Spleen (tissue), 11 donors: Measurements from ENCODE around the gene NIBAN1. TPM values are rescaled to one million over a fixed set of nuclear protein-coding genes. Genes with fewer than 3 reads are reported as not detected.
"Not testable (repeated sequence)": the region's sequence is repeated elsewhere in the genome, so short reads cannot be mapped to it uniquely, and the experiment has no call there.

Experiments used
- DNase-seq: peaks from one replicate; pipeline ENCODE4 v3.0.0-alpha.2; 2020
- H3K27ac ChIP-seq, 8 donors: fragments of 200-600 bp; sonication (generic) in 7 of 8; 1 replicate in 4 of 8; 2 replicates in 4 of 8; pipeline versions ENCODE4 v1.5.0 to v1.8.0; 2016 to 2021; ENCODE audit warnings: inconsistent platforms in 4 of 8, mild to moderate bottlenecking in 4 of 8, moderate library complexity in 1 of 8
- H3K27me3 ChIP-seq, 7 donors: fragments of 200-600 bp; sonication (generic) in 6 of 7; replicated peaks in 1 of 7; 1 replicate in 4 of 7; 2 replicates in 3 of 7; pipeline versions ENCODE4 v1.5.0 to v1.8.0; 2016 to 2021; ENCODE audit warnings: inconsistent platforms in 3 of 7, mild to moderate bottlenecking in 1 of 7
- H3K36me3 ChIP-seq, 6 donors: fragments of 200-600 bp; sonication (generic) in 5 of 6; 1 replicate in 4 of 6; 2 replicates in 2 of 6; pipeline versions ENCODE4 v1.5.0 to v1.8.0; 2016 to 2021; ENCODE audit warnings: inconsistent platforms in 2 of 6
- H3K4me1 ChIP-seq, 6 donors: fragments of 200-600 bp; sonication (generic) in 5 of 6; 1 replicate in 3 of 6; 2 replicates in 3 of 6; pipeline versions ENCODE4 v1.5.0 to v1.8.0; 2016 to 2021; ENCODE audit warnings: inconsistent platforms in 3 of 6
- H3K4me3 ChIP-seq, 8 donors: fragments of 200-600 bp; sonication (generic) in 7 of 8; 1 replicate in 4 of 8; 2 replicates in 4 of 8; pipeline versions ENCODE4 v1.5.0 to v1.8.0; 2016 to 2021; ENCODE audit warnings: inconsistent platforms in 4 of 8, mild to moderate bottlenecking in 4 of 8, moderate library complexity in 2 of 8
- H3K9me3 ChIP-seq, 8 donors: fragments of 200-600 bp; sonication (generic) in 7 of 8; 1 replicate in 4 of 8; 2 replicates in 4 of 8; pipeline versions ENCODE4 v1.5.0 to v1.8.0; 2016 to 2021; ENCODE audit warnings: inconsistent platforms in 4 of 8
- CTCF ChIP-seq, 11 experiments: fragments of 200-600 bp in 7 of 11; fragments of 450-650 bp in 4 of 11; sonication (generic) in 4 of 11; IDR thresholded peaks in 8 of 11; conservative IDR thresholded peaks in 3 of 11; 1 replicate in 7 of 11; 2 replicates in 4 of 11; pipeline versions ENCODE4 v1.4.0 to v1.8.0; 2016 to 2021; ENCODE audit warnings: antibody characterized with exemption in 11 of 11, inconsistent platforms in 4 of 11, mild to moderate bottlenecking in 1 of 11
- POLR2A ChIP-seq, 3 donors: fragments of 450-650 bp; IDR thresholded peaks; one replicate each; pipeline ENCODE4 v1.5.1; 2017; ENCODE audit warnings: antibody characterized with exemption in 3 of 3, mild to moderate bottlenecking in 1 of 3
- POLR2AphosphoS5 ChIP-seq, 3 donors: sonication (generic); formaldehyde crosslinking; IDR thresholded peaks; one replicate each; pipeline ENCODE4 v1.5.1; 2017; ENCODE audit warnings: antibody characterized with exemption in 3 of 3
- WGBS, 5 donors: extraction: QIAGEN DNeasy Blood & Tissue Kit in 3 of 5; methylation state at CpG; one replicate each; pipeline versions ENCODE4 v1.1.5 to v1.1.7; 2013 to 2018; 5-methylcytosine and 5-hydroxymethylcytosine counted together
- intact Hi-C: fragments of 100-400 bp; cut with DNase I; formaldehyde crosslinking; loops from one replicate; pipeline ENCODE4 v1.15.0; 2023; ENCODE audit warnings: low total_unique reads
- polyA plus RNA-seq, 3 donors: library from polyadenylated mRNA; stranded (reverse); fragments of 200-250 nt; gene quantifications; one replicate each; pipeline ENCODE4 v1.2.1, GENCODE V29; 2013
- total RNA-seq, 7 donors: library from RNA; depleted of rRNA in 3 of 7; stranded (reverse); fragments of >200 nt in 3 of 7; fragmentation: NEBNext Ultra II Directional in 4 of 7; extraction: Animal tissue kit (Norgen Biotek cat#: 25700) in 4 of 7; gene quantifications; one replicate each; pipeline versions ENCODE4 v1.1.0 to v1.2.1, GENCODE V29; 2016 to 2021
- donor health status: healthy with polysubstance abuse.
- donor health status: DM: no; HTN: no; CAD: no; lungs with moderate emphysema.
- donor health status: DM: no; HTN: no; CAD: no.
- donor health status: Bipolar disorder and iron deficiency.
- donor health status: healthy.
- donor health status: DM: no; HTN: no; CAD: no.
- donor health status: DM: yes; HTN: yes; CAD: no.

The NIBAN1 gene
- total and polyA plus RNA-seq, 10 donors, result 2.3 to 116 (median 37.5) TPM

GRCh38 chr1:185015631-185016030 is 41.3 kb upstream of the NIBAN1 start:
- no peak overlapping the region for H3K4me3 ChIP-seq
- H3K4me1 ChIP-seq, result no peaks in the 10 kb centered on the region
- no peak overlapping the region for H3K27ac ChIP-seq
- DNase-seq, result no peak
- WGBS, 5 donors, result 91 to 97% (median 96%) methylated on average over 3 of the region's 3 CpGs
- H3K36me3 ChIP-seq, result no peaks in the 10 kb centered on the region
- no peak for TF ChIP-seq POLR2AphosphoS5 (IDR thresholded peaks at IDR 0.05)
- no peak for TF ChIP-seq CTCF (IDR thresholded peaks at IDR 0.05 in 8 of 11, conservative IDR thresholded peaks at IDR 0.05 in 3 of 11)
- no peak for TF ChIP-seq POLR2A (IDR thresholded peaks at IDR 0.05)
- H3K9me3 ChIP-seq, result no peaks in the 10 kb centered on the region
- intact Hi-C loops, result no loop called here
- H3K27me3 ChIP-seq, result no peaks in the 10 kb centered on the region

GRCh38 chr1:185014941-185015340 is 40.6 kb upstream of the NIBAN1 start:
- Histone ChIP-seq H3K4me3 (no peak overlapping the region), H3K36me3 (no peaks in the 10 kb centered on the region), H3K4me1 (no peaks in the 10 kb centered on the region), H3K27ac (no peak overlapping the region), H3K27me3 (no peaks in the 10 kb centered on the region), H3K9me3 (no peaks in the 10 kb centered on the region)
- 66 to 90% (median 69%) methylated on average over 3 of the region's 3 CpGs for WGBS, 5 donors
- intact Hi-C loops, result no loop called here
- DNase-seq, result no peak
- TF ChIP-seq CTCF (IDR thresholded peaks at IDR 0.05 in 8 of 11, conservative IDR thresholded peaks at IDR 0.05 in 3 of 11), result no peak
- TF ChIP-seq POLR2AphosphoS5 (IDR thresholded peaks at IDR 0.05), result no peak
- TF ChIP-seq POLR2A (IDR thresholded peaks at IDR 0.05), result no peak

- Histone ChIP-seq H3K27ac (no peak overlapping the region), H3K4me1 (no peaks in the 10 kb centered on the region), H3K27me3 (no peaks in the 10 kb centered on the region), H3K36me3 (no peaks in the 10 kb centered on the region), H3K9me3 (no peaks in the 10 kb centered on the region), H3K4me3 (no peak overlapping the region)
- no peak for DNase-seq
- TF ChIP-seq CTCF (IDR thresholded peaks at IDR 0.05 in 8 of 11, conservative IDR thresholded peaks at IDR 0.05 in 3 of 11), result no peak
- TF ChIP-seq POLR2AphosphoS5 (IDR thresholded peaks at IDR 0.05), result no peak
- TF ChIP-seq POLR2A (IDR thresholded peaks at IDR 0.05), result no peak
- intact Hi-C loops, result no loop called here
Observed at GRCh38 chr1:185010361-185010760, 36.1 kb upstream of the NIBAN1 start.

- H3K27ac ChIP-seq, result no peak overlapping the region
- intact Hi-C loops, result no loop called here
- no peak for TF ChIP-seq POLR2AphosphoS5 (IDR thresholded peaks at IDR 0.05)
- no peak for TF ChIP-seq POLR2A (IDR thresholded peaks at IDR 0.05)
- TF ChIP-seq CTCF (IDR thresholded peaks at IDR 0.05 in 8 of 11, conservative IDR thresholded peaks at IDR 0.05 in 3 of 11), result no peak
- no peaks in the 10 kb centered on the region for H3K36me3 ChIP-seq
- no peaks in the 10 kb centered on the region for H3K4me1 ChIP-seq
- H3K4me3 ChIP-seq, result no peak overlapping the region
- H3K27me3 ChIP-seq, result no peaks in the 10 kb centered on the region
- H3K9me3 ChIP-seq, result no peaks in the 10 kb centered on the region
- no peak for DNase-seq
Observed at GRCh38 chr1:185008838-185009237, 34.5 kb upstream of the NIBAN1 start.

- H3K9me3 ChIP-seq, H3K4me1 ChIP-seq, H3K27ac ChIP-seq, H3K27me3 ChIP-seq, intact Hi-C loops, DNase-seq, H3K36me3 ChIP-seq, H3K4me3 ChIP-seq: not testable (repeated sequence)
- WGBS, 5 donors, result 91 to 96% (median 95%) methylated on average over 17 to 26 of the region's 26 CpGs
Observed at GRCh38 chr1:185001312-185001880, 27.1 kb upstream of the NIBAN1 start.

GRCh38 chr1:184999974-185000373 is 25.7 kb upstream of the NIBAN1 start:
- intact Hi-C loops, H3K4me3 ChIP-seq, H3K36me3 ChIP-seq, H3K27me3 ChIP-seq, H3K9me3 ChIP-seq, H3K4me1 ChIP-seq, H3K27ac ChIP-seq, DNase-seq: not testable (repeated sequence)
- WGBS, 5 donors, result 84 to 97% (median 94%) methylated on average over 6 of the region's 6 CpGs
